GM12873 (cell line): ENCODE data around the gene KRT8.

Source experiments
- CTCF ChIP-seq: IDR thresholded peaks from 2 replicates; pipeline ENCODE4 v1.5.1; 2012; ENCODE audit warnings: low read depth, mild to moderate bottlenecking, moderate library complexity, low read length, control low read depth; ENCODE audit not compliant: insufficient read depth; ENCODE audit errors: missing control alignments

KRT8 gene

GRCh38 chr12:52924764-52925716 lies 20.2 kb upstream of the KRT8 start:
- no peak for TF ChIP-seq CTCF

- no peak for TF ChIP-seq CTCF
Observed at GRCh38 chr12:52921488-52922165, 16.8 kb upstream of the KRT8 start.

GRCh38 chr12:52920937-52921336 lies 16.1 kb upstream of the KRT8 start:
- TF ChIP-seq CTCF = no peak

- TF ChIP-seq CTCF = no peak
Observed at GRCh38 chr12:52918784-52919183, 13.9 kb upstream of the KRT8 start.

GRCh38 chr12:52918351-52918750 lies 13.5 kb upstream of the KRT8 start:
- TF ChIP-seq CTCF = no peak

- no peak for TF ChIP-seq CTCF
Observed at GRCh38 chr12:52917800-52918199, 12.9 kb upstream of the KRT8 start.

DNA sequence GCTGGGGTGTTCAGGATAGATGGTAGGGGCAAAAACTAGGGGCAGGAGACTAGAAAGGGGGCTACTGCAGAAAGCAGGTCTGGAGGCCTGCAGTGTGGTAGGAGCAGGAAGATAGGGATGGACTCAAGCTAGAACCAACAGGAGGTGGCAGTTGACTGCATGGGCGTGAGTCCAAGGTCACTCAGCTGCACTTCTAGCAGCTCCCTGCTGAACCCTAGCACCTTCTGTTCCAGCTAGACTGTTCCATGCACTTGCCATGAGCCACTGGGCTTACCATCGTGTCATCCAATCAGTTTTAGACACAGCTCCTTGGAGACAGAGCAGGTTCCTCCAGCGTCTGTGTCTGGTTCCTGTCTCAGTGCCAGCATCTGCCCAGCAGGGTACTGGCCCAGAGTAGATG lies 11.3 kb upstream of the KRT8 start:
- TF ChIP-seq CTCF = no peak
